ENCODE results near the gene ZNF423. TPM values are rescaled to one million over a fixed set of nuclear protein-coding genes. Genes with fewer than 3 reads are reported as not detected.

Gene ZNF423
- total and polyA plus RNA-seq, 2 of the 13 experiments (the other 11 are each of a cell fraction or from before 2014, with no cell fraction given): 0.07 to 0.31 TPM

- Histone ChIP-seq H3K4me1 (ENCODE audit: insufficient read depth, low read length) (no peaks in the 10 kb centered on the region), H3K9ac (ENCODE audit: insufficient read depth, low read depth, low read length) (no peak overlapping the region), H2AFZ (ENCODE audit: low read length) (no peak overlapping the region), H3K27ac (ENCODE audit: extremely low read length, insufficient read depth, low read length) (no peak overlapping the region), H3K27me3 (ENCODE audit: control insufficient read depth in 1 of 2, insufficient read depth in 2 of 2, low read length in 2 of 2) (peaks cover 2 to 3% of the 10 kb centered on the region in 2 experiments; a peak in 2 of 5 replicates), H3K4me2 (ENCODE audit: low read depth, low read length) (no peak overlapping the region), H4K20me1 (ENCODE audit: insufficient read depth, low read length) (no peaks in the 10 kb centered on the region), H3K4me3 (replicated peaks in 1 of 3; ENCODE audit: insufficient read depth in 1 of 3, low read depth in 2 of 3, low read length in 3 of 3) (no peak overlapping the region), H3K79me2 (ENCODE audit: insufficient read depth, low read length) (no peaks in the 10 kb centered on the region), H3K36me3 (replicated peaks in 1 of 2; ENCODE audit: control insufficient read depth in 1 of 2, insufficient read depth in 2 of 2, low read length in 2 of 2) (no peaks in the 10 kb centered on the region), H3K9me3 (ENCODE audit: low read length) (no peaks in the 10 kb centered on the region)
- intact Hi-C loops (cut with micrococcal nuclease; ENCODE audit: unreplicated experiment) (no loop called here), in situ Hi-C loops (cut with HindIII; ENCODE audit: extremely low pct_ligation_motif_present, low pct_unique_long_range_greater_than_20kb) (no loop called here)
- CTCF ChIA-PET (ENCODE audit: low intra/inter-chr PET ratio, low total read pairs): no interaction called here
- POLR2A ChIA-PET: no interaction called here
- ATAC-seq (no peak), DNase-seq (ENCODE audit: low spot score) (no peak), FAIRE-seq (no peak)
- no TSS peak for BruUV-seq (replicated peaks)
- TF ChIP-seq SMC3 (IDR thresholded peaks at IDR 0.05; ENCODE audit: low read length) (no peak), CTCF (CRISPR knock-in tag; IDR thresholded peaks at IDR 0.05) (no peak), FOXK2 (IDR thresholded peaks at IDR 0.05) (no peak), TFDP1 (CRISPR knock-in tag; IDR thresholded peaks at IDR 0.05; ENCODE audit: borderline replicate concordance) (no peak), ZNF225 (CRISPR knock-in tag; IDR thresholded peaks at IDR 0.05) (no peak), ZNF598 (CRISPR knock-in tag; IDR thresholded peaks at IDR 0.05; ENCODE audit: borderline replicate concordance) (no peak), ZNF121 (CRISPR knock-in tag; IDR thresholded peaks at IDR 0.05) (no peak), ZNF143 (CRISPR knock-in tag; IDR thresholded peaks at IDR 0.05) (no peak), CHD2 (IDR thresholded peaks at IDR 0.05; ENCODE audit: low read depth, low read length) (no peak)
- 51% methylated on average over 14 of the region's 14 CpGs for WGBS (ENCODE audit: low lambda C conversion rate)
Measured at GRCh38 chr16:49452578-49452977, 403.3 kb downstream of the ZNF423 start.

Measured in HepG2 (cell line).